Lung (tissue), 16 donors: Measurements from ENCODE around the gene SGK2. TPM values are rescaled to one million over a fixed set of nuclear protein-coding genes. Genes with fewer than 3 reads are reported as not detected.

Source experiments
- ATAC-seq: fragments of 200-7000 bp; cut with Tn5 transposase; one replicate; pipeline ENCODE4 v1.9.1; 2020; ENCODE audit warnings: moderate number of reproducible peaks; ENCODE audit not compliant: insufficient read depth, low FRiP score
- DNase-seq, 3 donors: peaks; one replicate each; pipeline ENCODE4 v3.0.0-alpha.2; 2013 to 2017
- H3K27ac ChIP-seq, 2 donors: one replicate each; pipeline ENCODE4 v1.5.1; 2013; ENCODE audit warnings: mild to moderate bottlenecking in 2 of 2, moderate library complexity in 2 of 2, control low read depth in 1 of 2, inconsistent platforms in 1 of 2, low read depth in 1 of 2, low read length in 1 of 2
- H3K27me3 ChIP-seq, 3 donors: one replicate each; pipeline ENCODE4 v1.5.1; 2013; ENCODE audit warnings: low read length in 2 of 3; ENCODE audit not compliant: control insufficient read depth in 3 of 3, insufficient read depth in 3 of 3
- H3K36me3 ChIP-seq, 4 donors: one replicate each; pipeline ENCODE4 v1.5.1; 2013; ENCODE audit warnings: low read length in 4 of 4, mild to moderate bottlenecking in 1 of 4, moderate library complexity in 1 of 4; ENCODE audit not compliant: control insufficient read depth in 4 of 4, insufficient read depth in 4 of 4
- H3K4me1 ChIP-seq, 5 donors: one replicate each; pipeline ENCODE4 v1.5.1; 2013; ENCODE audit warnings: low read length in 5 of 5, mild to moderate bottlenecking in 2 of 5, moderate library complexity in 1 of 5; ENCODE audit not compliant: control insufficient read depth in 5 of 5, insufficient read depth in 5 of 5
- H3K4me3 ChIP-seq: one replicate; pipeline ENCODE4 v1.5.1; 2013; ENCODE audit warnings: mild to moderate bottlenecking, control low read depth, moderate library complexity
- H3K9ac ChIP-seq, 2 donors: one replicate each; pipeline ENCODE4 v1.5.1; 2013; ENCODE audit warnings: low read length in 2 of 2, control low read depth in 1 of 2; ENCODE audit not compliant: insufficient read depth in 1 of 2
- H3K9me3 ChIP-seq, 4 donors: one replicate each; pipeline ENCODE4 v1.5.1; 2013; ENCODE audit warnings: low read length in 3 of 4, mild to moderate bottlenecking in 1 of 4, moderate library complexity in 1 of 4; ENCODE audit not compliant: control insufficient read depth in 4 of 4, insufficient read depth in 3 of 4
- WGBS, 2 donors: extraction: QIAGEN DNeasy Blood & Tissue Kit; methylation state at CpG; one replicate each; pipeline ENCODE4 v1.1.7; 2013; 5-methylcytosine and 5-hydroxymethylcytosine counted together
- long read RNA-seq, 5 donors: transcript quantifications; one replicate each; lab custom pipeline, GENCODE V29; 2026
- polyA plus RNA-seq, 2 donors: library from polyadenylated mRNA; stranded (reverse); fragments of 200-250 nt; gene quantifications; one replicate each; pipeline ENCODE4 v1.2.1, GENCODE V29; 2013
- total RNA-seq, 2 donors: library from RNA; depleted of rRNA in 1 of 2; stranded (reverse); fragments of >200 nt in 1 of 2; gene quantifications; one replicate each; pipeline ENCODE4 v1.2.1, GENCODE V29; 2014 to 2021
- TF ChIP-seq, protein P1 (sequence below): IDR thresholded peaks from 2 replicates; pipeline ENCODE4 v1.5.1; 2012; ENCODE audit warnings: mild to moderate bottlenecking; ENCODE audit errors: control extremely low read depth, extremely low read depth
- donor health status: control.
- donor health status: control.
- donor health status: Bipolar disorder and iron deficiency.
- donor health status: healthy.
- donor health status: DM: yes; HTN: yes; CAD: no.

SGK2 gene
- 1 to 10 TPM; 1.2 to 3.2 TPM for total RNA-seq
- polyA plus RNA-seq = under 1 TPM; 0.15 to 0.73 TPM
- long read RNA-seq, donor 1, partial matches to known transcripts = 0 of 1 reads
- long read RNA-seq, donor 1, other reads (novel, unspliced or antisense) = 0 of 1 reads
- long read RNA-seq, donor 2 = 0 reads
- long read RNA-seq, donor 3 = 0 reads
- long read RNA-seq, donor 4 = 0 reads
- long read RNA-seq, donor 5 = 0 reads

DNA sequence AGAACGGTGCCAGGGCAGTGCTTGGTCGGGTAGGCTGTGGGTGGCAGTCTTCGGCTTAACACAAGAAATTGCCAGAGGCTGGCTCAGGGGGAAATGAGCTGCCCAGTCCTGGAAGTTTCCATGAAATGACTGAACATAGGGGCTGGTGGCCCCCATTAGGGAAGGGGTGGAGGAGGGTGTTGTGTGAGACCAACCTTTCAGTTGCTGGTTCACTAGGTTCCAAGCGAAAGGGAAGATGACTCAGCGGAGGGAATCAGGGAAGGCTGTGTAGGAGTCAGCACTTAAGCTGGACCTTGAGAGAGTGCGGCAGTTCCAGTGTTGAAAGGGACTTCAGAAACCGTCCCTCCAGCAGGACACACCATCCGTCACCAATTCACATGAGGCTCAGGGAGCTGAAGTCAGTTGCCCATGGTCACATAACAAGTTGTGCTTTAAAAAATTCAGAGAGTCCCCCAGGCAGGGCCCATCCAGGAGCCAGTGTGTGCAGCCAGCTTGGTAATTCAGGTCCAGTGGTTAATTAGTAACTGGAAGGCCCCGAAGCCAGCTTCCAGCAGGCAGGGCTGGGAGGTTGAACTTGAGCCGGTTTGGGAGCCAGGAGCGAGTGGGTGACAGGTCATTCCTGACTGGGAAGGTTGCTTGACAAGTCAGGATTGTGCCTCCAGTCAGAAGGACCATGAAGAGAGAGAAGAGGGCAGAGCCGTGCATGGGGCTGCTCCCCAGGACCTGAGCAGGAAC is at the start of gene SGK2:
SGK2 (plus strand) TSS at position 616 of the 735 bp plus-strand sequence. CDS start 7,469 bp downstream, outside the sequence.
- no peaks in the 10 kb centered on the region for H3K27me3 ChIP-seq
- no peak within 1 kb of the TSS for H3K4me3 ChIP-seq
- 69 to 70% methylated on average over 12 of the region's 12 CpGs for WGBS, 2 donors
- DNase-seq = peak; percentile 41 to 78 (median 70)
- H3K9ac ChIP-seq = no peak within 1 kb of the TSS
- peaks cover 0 to 4% (median 3%) of the 10 kb centered on the region in 5 donors for H3K4me1 ChIP-seq
- ATAC-seq = no peak
- no peak within 1 kb of the TSS for H3K27ac ChIP-seq
- TF ChIP-seq, protein P1, sequence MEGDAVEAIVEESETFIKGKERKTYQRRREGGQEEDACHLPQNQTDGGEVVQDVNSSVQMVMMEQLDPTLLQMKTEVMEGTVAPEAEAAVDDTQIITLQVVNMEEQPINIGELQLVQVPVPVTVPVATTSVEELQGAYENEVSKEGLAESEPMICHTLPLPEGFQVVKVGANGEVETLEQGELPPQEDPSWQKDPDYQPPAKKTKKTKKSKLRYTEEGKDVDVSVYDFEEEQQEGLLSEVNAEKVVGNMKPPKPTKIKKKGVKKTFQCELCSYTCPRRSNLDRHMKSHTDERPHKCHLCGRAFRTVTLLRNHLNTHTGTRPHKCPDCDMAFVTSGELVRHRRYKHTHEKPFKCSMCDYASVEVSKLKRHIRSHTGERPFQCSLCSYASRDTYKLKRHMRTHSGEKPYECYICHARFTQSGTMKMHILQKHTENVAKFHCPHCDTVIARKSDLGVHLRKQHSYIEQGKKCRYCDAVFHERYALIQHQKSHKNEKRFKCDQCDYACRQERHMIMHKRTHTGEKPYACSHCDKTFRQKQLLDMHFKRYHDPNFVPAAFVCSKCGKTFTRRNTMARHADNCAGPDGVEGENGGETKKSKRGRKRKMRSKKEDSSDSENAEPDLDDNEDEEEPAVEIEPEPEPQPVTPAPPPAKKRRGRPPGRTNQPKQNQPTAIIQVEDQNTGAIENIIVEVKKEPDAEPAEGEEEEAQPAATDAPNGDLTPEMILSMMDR = no peak
- H3K9me3 ChIP-seq = no peaks in the 10 kb centered on the region
- H3K36me3 ChIP-seq = no peaks in the 10 kb centered on the region

DNA sequence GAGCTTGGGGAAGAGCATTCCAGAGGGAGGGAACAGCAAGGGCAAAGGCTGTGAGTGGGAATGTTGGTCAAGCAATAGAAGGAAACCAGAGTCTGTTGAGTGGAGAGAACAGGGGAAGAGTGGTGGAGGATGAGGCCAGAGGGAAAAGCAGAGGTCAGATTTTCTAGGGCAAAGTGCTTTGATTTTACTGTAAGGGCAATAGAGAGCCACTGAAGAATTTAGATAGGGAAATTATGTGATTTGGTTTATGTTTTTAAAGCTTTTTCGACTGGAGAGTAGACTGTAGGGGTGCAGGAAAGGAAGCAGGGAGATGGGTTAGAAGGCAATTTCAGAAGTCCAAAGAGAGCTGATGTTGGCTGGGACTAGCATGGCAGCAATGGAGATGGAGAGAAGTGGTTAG is 46.9 kb upstream of the SGK2 start:
- TF ChIP-seq, protein P1 = no peak
- 91% methylated on average over 1 of the region's 1 CpG for WGBS, 2 donors
- Histone ChIP-seq H3K9ac (no peak overlapping the region), H3K27ac (no peak overlapping the region), H3K36me3 (no peaks in the 10 kb centered on the region), H3K4me3 (no peak overlapping the region), H3K4me1 (peaks cover 0 to 18% (median 8%) of the 10 kb centered on the region in 5 donors), H3K27me3 (peaks cover 2 to 8% (median 4%) of the 10 kb centered on the region in 3 donors), H3K9me3 (peaks cover 0 to 2% (median 0%) of the 10 kb centered on the region in 4 donors)
- ATAC-seq = no peak
- DNase-seq = no peak

DNA sequence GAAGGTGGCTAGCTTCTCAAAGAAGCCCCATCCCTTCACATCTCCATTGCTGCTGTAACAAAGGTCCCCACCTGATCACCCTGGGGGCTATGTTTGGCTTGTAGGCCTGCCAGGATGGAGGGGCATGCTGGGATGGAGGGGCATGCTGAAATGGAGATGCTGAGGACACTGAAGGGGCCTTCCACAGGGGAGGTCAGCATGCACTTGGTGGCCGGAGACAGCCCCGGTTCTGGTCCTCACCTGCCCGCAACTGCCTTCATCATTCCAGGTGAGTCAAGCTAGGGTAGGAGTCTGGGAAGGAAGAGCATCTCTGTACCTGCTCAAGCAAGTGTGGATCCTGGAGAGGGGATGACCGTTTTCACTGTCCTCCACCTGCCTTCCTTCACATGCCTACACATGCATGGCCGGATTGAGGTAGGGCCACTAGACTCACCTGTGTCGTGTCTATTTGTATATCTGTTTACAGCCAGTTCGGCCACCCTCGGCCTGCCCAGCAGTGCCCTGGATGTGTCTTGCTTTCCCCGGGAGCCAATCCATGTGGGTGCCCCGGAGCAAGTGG is 45.4 kb upstream of the SGK2 start:
- peaks cover 0 to 3% (median 0%) of the 10 kb centered on the region in 3 donors for H3K27me3 ChIP-seq
- H3K4me1 ChIP-seq = peaks cover 0 to 14% (median 5%) of the 10 kb centered on the region in 5 donors
- peak overlapping the region; percentile 2 for H3K4me3 ChIP-seq
- no peak for DNase-seq
- no peaks in the 10 kb centered on the region for H3K36me3 ChIP-seq
- peak overlapping the region; percentile 12 to 51 for H3K27ac ChIP-seq
- TF ChIP-seq, protein P1 = no peak
- H3K9ac ChIP-seq = peak overlapping the region; percentile 16 to 74
- WGBS, 2 donors = 65 to 66% methylated on average over 10 of the region's 10 CpGs
- peaks cover 0 to 2% (median 0%) of the 10 kb centered on the region in 4 donors for H3K9me3 ChIP-seq
- no peak for ATAC-seq
